ENCODE data around the gene POC1A. TPM values are rescaled to one million over a fixed set of nuclear protein-coding genes. Genes with fewer than 3 reads are reported as not detected.
A peak's percentile ranks its signal among the peaks of the same experiment; 100 is the strongest.

Gene POC1A
- total RNA-seq, 2 donors from 2014 or later: 2.5 to 5.3 TPM

- Histone ChIP-seq H3K9me3 (no peaks in the 10 kb centered on the region), H3K36me3 (no peaks in the 10 kb centered on the region), H3K4me3 (no peak overlapping the region), H3K27ac (no peak overlapping the region), H3K4me1 (replicated peaks) (no peaks in the 10 kb centered on the region), H3K27me3 (replicated peaks; ENCODE audit: insufficient read depth) (no peaks in the 10 kb centered on the region)
- TF ChIP-seq POLR2A (IDR thresholded peaks at IDR 0.05) (no peak), CTCF (IDR thresholded peaks at IDR 0.05) (no peak), POLR2AphosphoS5 (IDR thresholded peaks at IDR 0.05) (no peak)
- no peak for DNase-seq (ENCODE audit: low spot score)
- intact Hi-C loops (cut with DNase I): no loop called here
- WGBS: 74% methylated on average over 7 of the region's 7 CpGs
Measured at GRCh38 chr3:52128118-52128683, 26.0 kb downstream of the POC1A start.

- intact Hi-C loops (cut with DNase I): no loop called here
Measured at GRCh38 chr3:52126500-52126899, 27.7 kb downstream of the POC1A start.

GRCh38 chr3:52126036-52126435 is 28.2 kb downstream of the POC1A start:
- TF ChIP-seq POLR2A (IDR thresholded peaks at IDR 0.05) (no peak), CTCF (IDR thresholded peaks at IDR 0.05) (no peak)
- no peaks in the 10 kb centered on the region for H3K4me1 ChIP-seq (replicated peaks)
- no peak overlapping the region for H3K27ac ChIP-seq
- DNase-seq (ENCODE audit: low spot score): no peak
- H3K27me3 ChIP-seq (replicated peaks; ENCODE audit: insufficient read depth): no peaks in the 10 kb centered on the region
- no peak overlapping the region for H3K4me3 ChIP-seq
- WGBS: 68% methylated on average over 4 of the region's 4 CpGs
- intact Hi-C loops (cut with DNase I): no loop called here
- H3K36me3 ChIP-seq: no peaks in the 10 kb centered on the region
- no peaks in the 10 kb centered on the region for H3K9me3 ChIP-seq

More at GRCh38 chr3:52126500-52126899, 27.7 kb downstream of the POC1A start:
- WGBS: 92% methylated on average over 6 of the region's 6 CpGs
- Histone ChIP-seq H3K36me3 (no peaks in the 10 kb centered on the region), H3K4me1 (replicated peaks) (no peaks in the 10 kb centered on the region), H3K9me3 (no peaks in the 10 kb centered on the region), H3K4me3 (no peak overlapping the region), H3K27me3 (replicated peaks; ENCODE audit: insufficient read depth) (no peaks in the 10 kb centered on the region), H3K27ac (no peak overlapping the region)
- DNase-seq (ENCODE audit: low spot score): no peak
- TF ChIP-seq POLR2AphosphoS5 (IDR thresholded peaks at IDR 0.05) (no peak), CTCF (IDR thresholded peaks at IDR 0.05) (no peak), POLR2A (IDR thresholded peaks at IDR 0.05) (no peak)

- no peaks in the 10 kb centered on the region for H3K9me3 ChIP-seq
Measured at GRCh38 chr3:52124766-52125165, 29.5 kb downstream of the POC1A start.

More at GRCh38 chr3:52124766-52125165, 29.5 kb downstream of the POC1A start:
- Histone ChIP-seq H3K4me3 (no peak overlapping the region), H3K36me3 (no peaks in the 10 kb centered on the region), H3K27me3 (replicated peaks; ENCODE audit: insufficient read depth) (no peaks in the 10 kb centered on the region), H3K27ac (peak overlapping the region in 1 of 2 donors; percentile 11), H3K4me1 (replicated peaks) (no peaks in the 10 kb centered on the region)
- no peak for TF ChIP-seq POLR2A (IDR thresholded peaks at IDR 0.05)
- TF ChIP-seq POLR2AphosphoS5 (IDR thresholded peaks at IDR 0.05): no peak
- no peak for TF ChIP-seq CTCF (IDR thresholded peaks at IDR 0.05)
- 85% methylated on average over 8 of the region's 8 CpGs for WGBS
- intact Hi-C loops (cut with DNase I): loop anchor here (5.0 kb wide), 2 partner anchors 52 to 122 kb away; no protein-coding TSS in a partner anchor
- DNase-seq (ENCODE audit: low spot score): no peak
